HG02588 (cell line): ENCODE data around the gene HMCN2.

Source experiments
- ATAC-seq: cut with Tn5 transposase; IDR thresholded peaks from one replicate; pipeline ENCODE4 v1.9.1; 2021; ENCODE audit warnings: mild to moderate bottlenecking, moderate library complexity; ENCODE audit not compliant: unreplicated experiment

Gene HMCN2

DNA sequence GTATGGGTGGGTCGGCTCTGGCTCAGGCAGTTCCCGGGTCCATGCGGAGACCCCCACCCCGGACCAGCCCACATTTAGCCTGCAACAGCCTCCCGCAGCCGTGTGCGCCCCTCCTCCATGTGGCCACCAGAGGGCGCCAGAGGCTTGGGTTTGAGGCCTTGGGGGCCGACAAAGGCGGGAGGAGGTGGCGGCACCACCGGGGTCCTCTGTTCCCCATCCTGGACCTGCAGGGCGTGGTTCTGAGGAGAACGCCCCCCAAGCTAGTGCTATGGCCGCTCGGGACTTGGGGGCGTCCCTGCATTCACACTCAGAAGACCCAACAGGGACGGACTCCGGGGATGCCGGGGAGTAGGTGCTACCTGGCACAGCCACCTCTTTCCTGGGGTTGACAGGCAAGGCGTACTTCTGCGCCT, 195.7 kb downstream of the HMCN2 start:
- no peak for ATAC-seq

DNA sequence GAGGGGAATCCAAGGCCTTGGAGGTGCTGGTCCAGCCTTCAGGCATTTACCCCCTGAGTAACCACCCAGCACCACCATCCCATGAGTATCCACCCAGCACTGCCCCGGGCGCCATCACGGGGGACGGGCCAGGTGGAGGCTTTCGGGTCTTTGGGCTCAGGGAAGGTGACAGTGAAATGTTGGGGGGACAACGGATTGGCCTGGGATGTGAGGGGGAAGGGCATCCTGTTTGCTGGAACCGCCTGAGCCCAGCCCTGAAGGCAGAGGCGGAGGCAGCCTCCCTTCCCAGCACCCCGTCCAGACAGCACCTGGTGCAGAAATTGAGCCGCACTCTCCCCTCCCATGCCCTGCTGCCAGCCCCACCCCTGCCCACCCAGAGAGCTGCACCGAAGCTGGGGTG, 196.2 kb downstream of the HMCN2 start:
- no peak for ATAC-seq

DNA sequence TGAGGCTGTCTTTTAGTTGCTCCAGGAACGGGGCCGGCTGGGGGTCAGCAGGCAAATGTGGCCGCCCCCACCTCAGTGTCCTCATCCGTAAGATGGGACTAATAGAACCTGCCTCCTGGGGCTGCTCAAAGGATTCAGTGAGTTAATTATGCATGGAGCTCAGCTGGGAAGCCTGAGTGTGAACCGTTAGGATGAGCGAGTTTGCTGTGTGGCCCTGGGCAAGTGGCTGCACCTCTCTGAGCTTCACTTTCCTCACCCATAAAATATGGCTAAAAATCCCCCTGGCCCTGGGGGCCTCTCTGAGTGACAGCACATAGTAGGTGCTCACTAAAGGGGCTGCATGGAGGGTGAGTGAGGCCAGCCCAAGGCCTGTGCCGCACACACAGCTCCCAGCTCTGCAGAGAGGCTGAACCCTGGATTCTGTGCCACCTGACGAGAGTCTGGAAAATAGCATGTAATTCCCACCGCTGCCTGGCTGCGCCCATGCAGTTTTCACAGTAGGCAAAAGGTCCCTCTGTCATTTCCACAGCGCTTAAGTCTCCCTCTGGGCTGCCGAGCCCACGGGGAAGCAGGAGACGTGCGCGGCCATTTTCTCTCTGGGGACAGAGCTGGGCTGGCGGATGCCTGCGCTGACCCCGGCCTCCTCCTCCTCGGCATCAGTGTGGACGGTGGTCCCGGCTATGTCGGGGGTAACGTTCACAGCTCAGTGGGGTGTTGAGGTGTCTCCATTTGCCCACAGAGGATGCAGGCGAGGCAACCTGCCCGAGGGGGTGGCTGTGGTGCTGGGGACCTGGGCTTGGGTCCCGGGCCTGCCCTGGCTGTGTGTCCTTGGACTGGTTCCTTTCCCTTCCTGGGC, 197.4 kb downstream of the HMCN2 start:
- no peak for ATAC-seq

DNA sequence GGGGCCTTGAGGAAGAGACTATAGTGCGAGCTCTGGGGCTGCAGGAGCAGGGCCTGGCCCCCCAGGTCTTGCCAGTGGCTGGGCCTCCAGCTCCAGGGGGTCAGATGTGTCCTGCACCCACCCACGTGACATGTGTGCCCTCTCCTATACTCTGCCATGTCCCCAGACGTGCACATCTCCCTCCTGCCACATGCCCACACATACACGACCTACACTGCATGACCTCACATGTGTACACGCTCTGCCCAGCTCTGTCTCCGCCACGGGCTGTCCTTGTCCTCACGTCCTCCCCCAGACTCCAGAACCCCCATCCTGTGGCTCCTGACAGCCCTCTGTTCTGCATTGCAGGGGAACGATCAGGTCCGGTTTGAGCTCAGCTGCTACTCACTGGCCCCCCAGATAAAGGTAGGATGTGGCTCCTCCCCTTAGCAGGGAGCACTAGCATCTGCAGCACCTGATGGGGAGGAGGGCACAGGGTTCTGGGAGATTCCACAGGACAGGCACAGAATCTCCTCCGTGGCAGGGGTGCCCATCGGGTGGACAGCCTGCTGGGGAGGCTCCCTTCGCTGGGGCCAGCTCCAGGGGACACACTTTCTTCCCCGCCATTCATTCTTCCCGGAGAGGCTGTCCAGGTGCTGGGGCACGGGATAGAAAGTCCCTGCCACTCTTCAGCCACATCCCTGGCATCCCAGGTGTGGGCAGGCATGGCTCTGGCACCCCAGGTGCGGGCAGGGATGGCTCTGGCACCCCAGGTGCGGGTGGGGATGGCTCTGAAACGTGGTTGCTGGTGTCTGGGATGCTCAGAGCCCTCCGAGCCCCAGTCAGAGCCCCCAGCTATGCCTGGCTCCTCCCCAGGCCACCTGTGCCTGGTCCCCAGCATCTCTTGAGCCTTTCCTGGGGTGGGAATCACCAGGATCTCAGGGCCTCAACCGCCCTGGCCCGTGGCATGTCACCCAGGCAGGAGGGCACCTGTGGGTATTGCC, 198.5 kb downstream of the HMCN2 start:
- no peak for ATAC-seq

DNA sequence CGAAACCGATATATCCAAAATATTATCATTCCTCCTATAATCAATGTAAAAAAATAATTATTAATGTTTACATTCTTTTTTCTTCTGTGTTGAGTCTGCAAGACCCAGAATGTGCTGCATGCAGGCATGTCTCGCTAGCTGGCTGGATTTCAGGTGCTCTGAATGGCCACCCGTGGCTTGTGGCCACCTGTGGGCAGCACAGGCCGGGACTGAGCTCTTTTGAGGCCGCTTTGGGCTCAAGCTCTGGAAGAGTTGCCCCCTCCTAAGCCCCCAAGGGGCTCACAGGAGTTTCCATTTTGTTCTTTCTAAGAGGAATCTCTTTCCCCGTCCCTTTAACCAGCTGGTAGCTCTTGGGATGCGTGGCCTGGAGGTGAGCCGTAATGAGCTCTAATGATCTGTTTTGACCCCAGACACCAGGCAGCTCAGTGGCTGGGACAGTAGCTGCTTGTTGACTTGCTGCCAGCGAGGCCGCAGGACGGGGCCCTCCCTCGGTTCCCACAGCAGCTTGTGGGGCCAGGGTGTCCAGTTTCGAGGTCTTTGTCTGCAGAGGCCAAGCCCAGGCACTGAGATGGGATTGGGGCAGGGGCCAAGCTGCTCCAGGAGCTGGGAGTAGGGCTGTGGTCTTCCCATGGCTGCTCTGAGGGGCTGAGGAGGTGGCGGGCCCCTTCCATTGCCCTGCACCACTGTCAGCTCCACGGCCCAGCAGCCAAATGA, 200.0 kb downstream of the HMCN2 start:
- ATAC-seq = no peak

- no peak for ATAC-seq
Observed at GRCh38 chr9:130466537-130467217, 201.1 kb downstream of the HMCN2 start.

- ATAC-seq = no peak
Observed at GRCh38 chr9:130467316-130467715, 201.8 kb downstream of the HMCN2 start.

DNA sequence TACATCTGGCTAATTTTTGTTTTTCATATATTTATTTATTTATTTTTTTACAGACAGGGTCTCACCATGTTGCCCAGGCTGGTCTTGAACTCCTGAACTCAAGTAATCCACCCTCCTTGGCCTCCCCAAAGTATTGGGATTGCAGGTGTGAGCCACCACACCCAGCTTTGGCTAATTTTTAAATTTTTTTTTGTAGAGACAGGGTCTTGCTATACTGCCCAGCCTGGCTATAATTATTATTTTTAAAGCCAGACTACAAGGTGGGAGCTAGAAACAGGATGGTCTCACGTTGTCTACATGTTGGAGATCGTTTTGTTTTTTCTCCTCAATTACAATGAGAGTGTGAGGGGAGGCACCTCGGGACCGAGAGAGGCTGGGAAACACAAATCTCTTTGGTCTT, 203.0 kb downstream of the HMCN2 start:
- no peak for ATAC-seq

DNA sequence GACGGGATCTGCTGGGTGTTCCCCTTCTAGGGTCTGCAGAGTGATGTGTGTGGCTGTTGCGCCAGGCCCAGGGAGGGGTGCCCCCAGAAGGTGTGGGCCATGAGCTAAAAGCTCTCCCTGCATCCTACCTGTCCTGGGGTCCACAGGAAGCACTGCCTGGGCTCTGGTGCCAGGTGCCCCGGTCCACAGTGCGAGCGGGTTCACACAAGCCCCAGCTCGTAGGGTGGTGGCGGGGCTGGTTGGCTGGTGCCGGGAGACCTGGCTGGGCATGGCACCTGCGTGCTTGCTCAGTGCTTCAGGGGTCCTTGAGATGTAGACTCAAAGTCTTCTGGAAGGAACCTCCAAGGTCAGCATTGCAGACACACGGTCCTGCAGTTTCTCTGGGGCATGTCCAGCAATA, 204.7 kb downstream of the HMCN2 start:
- ATAC-seq = no peak

DNA sequence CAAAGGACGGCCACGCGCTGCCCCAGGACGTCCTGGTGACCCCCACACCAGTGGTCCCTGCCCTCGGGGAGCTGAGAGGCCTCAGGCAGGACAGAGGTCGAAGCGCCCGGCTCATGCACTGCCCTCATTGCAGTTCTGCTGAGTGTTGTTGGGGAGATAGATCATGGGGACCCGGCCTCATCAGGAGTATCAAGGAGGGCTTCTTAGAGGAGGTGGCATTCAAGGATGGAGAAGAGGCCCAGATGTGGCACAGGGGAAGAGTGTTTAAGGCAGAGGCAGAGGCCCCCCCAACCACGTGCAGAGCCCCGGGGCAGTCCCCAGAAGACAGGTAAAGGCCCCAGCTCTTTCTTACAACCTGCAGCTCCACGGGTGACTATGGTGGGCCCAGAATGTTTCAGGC, 205.4 kb downstream of the HMCN2 start:
- ATAC-seq = no peak

DNA sequence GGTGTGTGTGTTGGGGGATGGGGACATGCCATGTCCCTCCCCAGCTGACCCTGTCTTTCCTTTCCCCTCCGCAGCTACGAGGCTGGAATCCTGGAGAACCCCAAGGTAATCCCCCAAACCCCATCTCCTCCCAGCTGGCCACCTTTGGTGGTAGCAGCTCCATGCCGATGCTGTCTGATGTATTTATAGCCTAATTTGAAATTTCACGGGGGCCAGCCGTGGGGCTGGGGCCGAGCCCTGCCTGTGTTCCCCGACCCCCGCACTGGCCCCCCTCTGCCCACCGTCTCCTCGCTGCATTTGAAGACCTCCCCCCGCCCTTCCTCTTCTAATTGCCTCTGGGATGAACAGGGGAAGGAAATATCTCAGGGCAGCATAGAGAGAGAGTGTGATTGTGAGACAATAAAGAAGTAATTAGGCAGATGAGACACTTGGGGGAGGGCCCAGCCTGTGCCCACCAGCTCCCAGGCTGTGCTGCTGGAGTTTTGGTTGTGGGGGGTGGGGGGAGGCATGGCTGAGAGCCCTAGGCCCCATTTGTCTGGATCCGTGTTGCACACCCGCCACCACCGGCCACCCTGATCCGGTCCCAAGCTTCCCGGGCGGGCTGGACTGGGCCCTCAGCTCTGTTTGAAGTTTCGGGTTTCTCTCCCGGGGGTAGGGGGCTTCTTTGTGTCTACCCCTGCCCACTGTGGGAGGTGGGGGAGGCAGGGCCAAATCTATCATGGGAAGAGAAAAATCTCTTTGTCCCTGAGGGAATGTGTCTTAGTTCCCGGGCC, 206.0 kb downstream of the HMCN2 start:
- no peak for ATAC-seq

DNA sequence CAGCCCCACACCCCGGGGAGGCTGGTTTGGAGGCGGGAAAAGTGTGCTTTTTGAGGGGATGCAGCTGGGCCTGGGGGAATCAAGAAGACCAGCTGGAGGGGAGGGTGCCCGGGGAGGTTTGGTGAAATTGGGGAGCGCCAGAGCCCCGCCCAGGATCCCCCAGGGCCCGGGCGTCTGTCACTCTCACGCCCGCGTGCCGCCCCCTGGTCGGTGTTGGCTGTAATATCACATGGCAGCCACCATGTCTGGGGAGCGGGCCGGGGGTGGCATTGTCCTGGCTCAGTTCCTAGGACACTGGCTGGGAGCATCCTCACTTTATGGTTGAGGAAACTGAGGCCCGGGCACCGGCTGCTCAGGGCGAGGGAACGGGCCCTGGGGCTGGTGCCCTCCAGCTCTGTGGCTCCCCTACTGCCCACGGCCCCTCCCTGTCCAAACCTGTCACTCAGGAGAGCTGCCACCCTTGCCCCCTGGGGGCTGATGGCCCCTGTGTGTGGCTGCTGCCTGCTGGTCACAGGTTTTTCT, 206.7 kb downstream of the HMCN2 start:
- ATAC-seq = no peak

DNA sequence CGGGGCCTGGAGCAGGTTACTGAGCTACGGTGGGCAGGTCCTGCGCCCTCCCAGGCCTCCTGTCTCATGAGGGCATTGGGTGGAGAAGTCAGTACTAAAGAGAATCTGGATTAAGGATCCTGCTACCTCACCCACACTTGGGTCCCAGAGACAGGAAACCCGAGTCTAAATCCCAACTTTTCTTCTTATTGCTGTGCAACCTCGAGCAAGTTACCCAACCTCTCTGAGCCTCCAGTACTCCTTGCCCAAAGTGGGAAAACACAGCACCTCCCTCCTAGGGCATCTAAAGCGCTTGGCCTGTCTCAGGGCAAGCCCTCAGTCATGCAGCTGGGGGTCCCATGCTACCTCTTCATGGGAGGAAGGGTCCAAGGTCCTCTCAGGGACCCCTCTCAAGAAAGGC, 207.4 kb downstream of the HMCN2 start:
- no peak for ATAC-seq

DNA sequence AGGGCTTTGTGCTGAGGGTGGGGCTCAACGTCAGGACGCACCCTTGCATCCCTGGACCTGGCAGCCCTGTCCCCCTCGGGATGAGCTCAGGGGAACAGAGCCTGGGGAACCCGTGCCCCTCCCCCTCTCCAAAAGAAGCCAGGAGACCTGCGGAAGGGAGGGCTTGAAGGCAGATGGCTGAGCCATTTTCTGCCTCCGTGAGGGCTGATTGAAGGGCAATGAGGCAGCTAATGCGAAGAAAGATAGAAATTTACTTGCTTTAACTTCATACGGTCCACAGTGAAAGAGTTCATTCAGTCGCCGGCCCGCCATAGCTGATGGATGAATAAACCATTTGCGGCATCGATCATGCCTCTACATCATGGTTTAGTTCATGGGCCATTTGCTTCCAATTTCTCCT, 208.0 kb downstream of the HMCN2 start:
- no peak for ATAC-seq

GRCh38 chr9:130474106-130474505, 208.5 kb downstream of the HMCN2 start:
- ATAC-seq = no peak

- ATAC-seq = no peak
Observed at GRCh38 chr9:130476151-130476730, 210.7 kb downstream of the HMCN2 start.

- ATAC-seq = no peak
Observed at GRCh38 chr9:130477564-130477963, 212.0 kb downstream of the HMCN2 start.

- no peak for ATAC-seq
Observed at GRCh38 chr9:130478152-130478551, 212.6 kb downstream of the HMCN2 start.
